ENCODE measurements around the gene PRSS27. TPM values are rescaled to one million over a fixed set of nuclear protein-coding genes. Genes with fewer than 3 reads are reported as not detected.

Gene PRSS27
- total RNA-seq, 4 donors from 2014 or later = 0.75 to 4.2 (median 2.2) TPM

- no peak overlapping the region for H3K4me3 ChIP-seq
- TF ChIP-seq EP300 (IDR thresholded peaks at IDR 0.05) (no peak), CTCF (IDR thresholded peaks at IDR 0.05) (no peak), POLR2A (IDR thresholded peaks at IDR 0.05; ENCODE audit: low read depth) (no peak), POLR2AphosphoS5 (IDR thresholded peaks at IDR 0.05) (no peak)
- H3K4me1 ChIP-seq = no peaks in the 10 kb centered on the region
- no peak overlapping the region for H3K27ac ChIP-seq (replicated peaks in 1 of 4)
- intact Hi-C loops (cut with DNase I) = no loop called here
- DNase-seq (ENCODE audit: extremely low spot score) = no peak
- peaks cover 0 to 48% (median 0%) of the 10 kb centered on the region in 4 donors for H3K27me3 ChIP-seq
- H3K9me3 ChIP-seq = no peaks in the 10 kb centered on the region
- no peaks in the 10 kb centered on the region for H3K36me3 ChIP-seq
- WGBS = 93% methylated on average over 3 of the region's 12 CpGs
Measured at GRCh38 chr16:2742323-2743006, 22.4 kb upstream of the PRSS27 start.

GRCh38 chr16:2741168-2741567 lies 21.1 kb upstream of the PRSS27 start:
- Histone ChIP-seq H3K27ac (replicated peaks in 1 of 4) (no peak overlapping the region), H3K4me3 (no peak overlapping the region), H3K9me3 (no peaks in the 10 kb centered on the region), H3K36me3 (no peaks in the 10 kb centered on the region), H3K27me3 (peaks cover 0 to 61% (median 0%) of the 10 kb centered on the region in 4 donors), H3K4me1 (no peaks in the 10 kb centered on the region)
- TF ChIP-seq CTCF (IDR thresholded peaks at IDR 0.05) = no peak
- TF ChIP-seq POLR2AphosphoS5 (IDR thresholded peaks at IDR 0.05) = no peak
- TF ChIP-seq POLR2A (IDR thresholded peaks at IDR 0.05; ENCODE audit: low read depth) = no peak
- TF ChIP-seq EP300 (IDR thresholded peaks at IDR 0.05) = no peak
- no peak for DNase-seq (ENCODE audit: extremely low spot score)
- WGBS = 90% methylated on average over 2 of the region's 4 CpGs
- intact Hi-C loops (cut with DNase I) = no loop called here

- intact Hi-C loops (cut with DNase I) = no loop called here
Measured at GRCh38 chr16:2740476-2740875, 20.5 kb upstream of the PRSS27 start.

GRCh38 chr16:2739625-2740430 lies 19.8 kb upstream of the PRSS27 start:
- WGBS = 48% methylated on average over 8 of the region's 8 CpGs
- no peaks in the 10 kb centered on the region for H3K36me3 ChIP-seq
- no peak for TF ChIP-seq POLR2A (IDR thresholded peaks at IDR 0.05; ENCODE audit: low read depth)
- TF ChIP-seq CTCF (IDR thresholded peaks at IDR 0.05) = no peak
- no peak for TF ChIP-seq POLR2AphosphoS5 (IDR thresholded peaks at IDR 0.05)
- no peak for TF ChIP-seq EP300 (IDR thresholded peaks at IDR 0.05)
- no peak overlapping the region for H3K4me3 ChIP-seq
- no peak overlapping the region for H3K27ac ChIP-seq (replicated peaks in 1 of 4)
- intact Hi-C loops (cut with DNase I) = no loop called here
- H3K4me1 ChIP-seq = no peaks in the 10 kb centered on the region
- no peak for DNase-seq (ENCODE audit: extremely low spot score)
- no peaks in the 10 kb centered on the region for H3K9me3 ChIP-seq
- peaks cover 0 to 69% (median 0%) of the 10 kb centered on the region in 4 donors for H3K27me3 ChIP-seq

More at GRCh38 chr16:2740476-2740875, 20.5 kb upstream of the PRSS27 start:
- H3K4me3 ChIP-seq = no peak overlapping the region
- TF ChIP-seq POLR2A (IDR thresholded peaks at IDR 0.05; ENCODE audit: low read depth) = no peak
- no peak for TF ChIP-seq CTCF (IDR thresholded peaks at IDR 0.05)
- TF ChIP-seq POLR2AphosphoS5 (IDR thresholded peaks at IDR 0.05) = no peak
- TF ChIP-seq EP300 (IDR thresholded peaks at IDR 0.05) = no peak
- H3K36me3 ChIP-seq = no peaks in the 10 kb centered on the region
- no peaks in the 10 kb centered on the region for H3K9me3 ChIP-seq
- DNase-seq (ENCODE audit: extremely low spot score) = no peak
- WGBS = 87% methylated on average over 6 of the region's 6 CpGs
- no peaks in the 10 kb centered on the region for H3K4me1 ChIP-seq
- peaks cover 0 to 66% (median 0%) of the 10 kb centered on the region in 4 donors for H3K27me3 ChIP-seq
- no peak overlapping the region for H3K27ac ChIP-seq (replicated peaks in 1 of 4)

All from esophagus muscularis mucosa (tissue), 4 donors.